Neural progenitor cell (in vitro differentiated cells): ENCODE data around the gene IL17RB.

Experiments used
- EZH2 ChIP-seq: fragments of 200-600 bp; sonication (generic); IDR thresholded peaks from 2 replicates; pipeline ENCODE4 v1.6.1; 2017; ENCODE audit warnings: antibody characterized with exemption, mild to moderate bottlenecking, moderate library complexity
- EZH2phosphoT487 ChIP-seq: fragments of 200-600 bp; sonication (generic); IDR thresholded peaks from 2 replicates; pipeline ENCODE4 v1.6.1; 2017; ENCODE audit warnings: antibody characterized with exemption
- TF ChIP-seq, protein P1 (sequence below): fragments of 200-600 bp; sonication (generic); IDR thresholded peaks from 2 replicates; pipeline ENCODE4 v1.5.1; 2017; ENCODE audit warnings: antibody characterized with exemption, mild to moderate bottlenecking

DNA sequence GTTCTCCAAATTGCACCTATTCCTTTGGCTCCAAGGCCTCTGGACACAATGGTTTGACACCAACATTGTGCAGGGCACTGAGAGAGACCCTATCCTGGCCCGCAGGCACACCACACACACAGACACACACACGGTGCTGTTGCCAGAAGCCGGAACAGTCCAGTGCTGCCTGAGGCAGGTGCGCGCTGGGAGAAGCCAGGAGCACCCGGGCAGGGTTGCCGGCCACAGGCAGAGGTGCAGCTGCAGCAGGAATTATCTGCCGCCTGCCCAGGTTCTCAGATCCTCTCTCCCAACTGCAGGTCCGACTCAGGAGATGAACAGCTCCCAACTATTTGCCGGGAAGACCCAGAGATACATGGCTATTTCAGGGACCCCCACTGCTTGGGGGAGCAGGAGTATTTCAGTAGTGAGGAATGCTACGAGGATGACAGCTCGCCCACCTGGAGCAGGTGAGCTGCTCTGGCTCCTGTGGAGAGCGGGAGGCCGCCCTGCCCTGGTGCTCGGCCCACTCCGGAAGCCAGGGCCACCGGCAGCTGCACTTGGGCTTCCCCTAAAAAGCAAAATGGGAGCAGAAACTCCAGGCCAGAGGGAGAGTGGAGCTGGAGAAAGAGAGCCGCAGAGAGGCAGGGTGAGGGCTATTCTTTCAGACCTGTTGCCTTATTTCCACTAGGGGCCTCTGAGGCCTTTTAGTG lies 43.1 kb upstream of the IL17RB start:
- TF ChIP-seq, protein P1, sequence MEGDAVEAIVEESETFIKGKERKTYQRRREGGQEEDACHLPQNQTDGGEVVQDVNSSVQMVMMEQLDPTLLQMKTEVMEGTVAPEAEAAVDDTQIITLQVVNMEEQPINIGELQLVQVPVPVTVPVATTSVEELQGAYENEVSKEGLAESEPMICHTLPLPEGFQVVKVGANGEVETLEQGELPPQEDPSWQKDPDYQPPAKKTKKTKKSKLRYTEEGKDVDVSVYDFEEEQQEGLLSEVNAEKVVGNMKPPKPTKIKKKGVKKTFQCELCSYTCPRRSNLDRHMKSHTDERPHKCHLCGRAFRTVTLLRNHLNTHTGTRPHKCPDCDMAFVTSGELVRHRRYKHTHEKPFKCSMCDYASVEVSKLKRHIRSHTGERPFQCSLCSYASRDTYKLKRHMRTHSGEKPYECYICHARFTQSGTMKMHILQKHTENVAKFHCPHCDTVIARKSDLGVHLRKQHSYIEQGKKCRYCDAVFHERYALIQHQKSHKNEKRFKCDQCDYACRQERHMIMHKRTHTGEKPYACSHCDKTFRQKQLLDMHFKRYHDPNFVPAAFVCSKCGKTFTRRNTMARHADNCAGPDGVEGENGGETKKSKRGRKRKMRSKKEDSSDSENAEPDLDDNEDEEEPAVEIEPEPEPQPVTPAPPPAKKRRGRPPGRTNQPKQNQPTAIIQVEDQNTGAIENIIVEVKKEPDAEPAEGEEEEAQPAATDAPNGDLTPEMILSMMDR = no peak
- TF ChIP-seq EZH2 (no peak), EZH2phosphoT487 (no peak)
